Keratinocyte (primary cell): Measurements from ENCODE around the gene ADRB2.

Source experiments
- CTCF ChIP-seq, 3 experiments: IDR thresholded peaks in 1 of 3; conservative IDR thresholded peaks in 1 of 3; optimal IDR thresholded peaks in 1 of 3; 2 replicates in 2 of 3; 3 replicates in 1 of 3; pipeline versions ENCODE3 to v1.5.1; 2011; ENCODE audit warnings: low read length in 3 of 3, mild to moderate bottlenecking in 3 of 3, moderate library complexity in 2 of 3, control low read depth in 1 of 3, inconsistent platforms in 1 of 3; ENCODE audit not compliant: insufficient read depth in 2 of 3; ENCODE audit errors: extremely low read depth in 1 of 3
- EZH2 ChIP-seq: IDR thresholded peaks from one replicate; pipeline ENCODE4 v1.6.1; 2012; ENCODE audit warnings: inconsistent platforms, mild to moderate bottlenecking, low read length, moderate library complexity

DNA sequence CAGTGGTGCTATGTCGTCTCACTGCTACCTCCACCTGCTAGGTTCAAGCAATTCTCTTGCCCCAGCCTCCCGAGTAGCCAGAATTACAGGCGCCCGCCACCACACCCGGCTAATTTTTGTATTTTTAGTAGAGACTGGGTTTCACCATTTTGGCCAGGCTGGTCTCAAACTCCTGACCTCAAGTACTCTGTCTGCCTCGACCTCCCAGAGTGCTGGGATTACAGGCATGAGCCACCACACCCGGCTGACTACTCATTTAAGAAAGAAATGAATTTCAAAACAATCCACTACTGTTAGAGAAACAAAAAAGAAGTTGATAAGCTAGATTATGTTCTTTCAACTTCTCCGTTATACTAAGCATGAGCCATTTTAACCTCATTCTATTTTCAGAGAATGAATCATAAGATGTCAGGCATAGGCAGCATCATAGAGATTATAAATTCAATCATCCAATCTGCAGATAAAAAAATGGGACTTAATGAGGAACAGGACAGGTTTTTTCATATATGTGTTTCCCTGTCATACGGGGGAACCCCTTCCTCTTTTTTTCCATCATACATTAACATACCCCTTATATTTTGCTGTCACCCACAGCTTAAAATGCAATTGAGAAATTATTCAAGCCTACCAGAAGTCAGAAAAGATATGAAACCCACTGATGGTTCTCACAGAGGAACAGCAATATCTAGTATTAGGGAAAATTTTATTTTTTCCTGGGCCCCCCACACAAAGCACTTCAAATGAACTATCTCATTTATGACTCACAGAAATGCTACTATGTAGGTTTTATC lies 26.5 kb upstream of the ADRB2 start:
- TF ChIP-seq CTCF (optimal IDR thresholded peaks at IDR 0.05 in 1 of 3, IDR thresholded peaks at IDR 0.05 in 1 of 3, conservative IDR thresholded peaks at IDR 0.05 in 1 of 3; ENCODE audit: extremely low read depth in 1 of 3, insufficient read depth in 2 of 3, low read length in 3 of 3): no peak
- no peak for TF ChIP-seq EZH2
